ENCODE results near the gene BRSK1.

Gene BRSK1

GRCh38 chr19:55339105-55339888 lies 55.5 kb downstream of the BRSK1 start, which contains the start of gene KMT5C:
KMT5C (plus strand) TSS chr19:55339876; CDS start chr19:55341937, 2,061 bp downstream.
- DNase-seq, result peak; percentile 100

GRCh38 chr19:55339889-55340783 lies 56.3 kb downstream of the BRSK1 start:
- DNase-seq, result no peak

GRCh38 chr19:55340784-55341147 lies 57.0 kb downstream of the BRSK1 start:
- DNase-seq, result peak; percentile 78

- DNase-seq, result peak; percentile 81
Observed at GRCh38 chr19:55341171-55341588, 57.4 kb downstream of the BRSK1 start.

- no peak for DNase-seq
Observed at GRCh38 chr19:55341595-55342531, 58.1 kb downstream of the BRSK1 start.

- peak; percentile 3 for DNase-seq
Observed at GRCh38 chr19:55344444-55344843, 60.6 kb downstream of the BRSK1 start.

GRCh38 chr19:55345101-55345817 lies 61.5 kb downstream of the BRSK1 start:
- no peak for DNase-seq

GRCh38 chr19:55345818-55346724 lies 62.3 kb downstream of the BRSK1 start:
- DNase-seq, result no peak

- no peak for DNase-seq
Observed at GRCh38 chr19:55346725-55347441, 63.1 kb downstream of the BRSK1 start.

GRCh38 chr19:55347442-55348009 lies 63.7 kb downstream of the BRSK1 start:
- no peak for DNase-seq

GRCh38 chr19:55348317-55349034 lies 64.7 kb downstream of the BRSK1 start:
- peak; percentile 3 for DNase-seq

GRCh38 chr19:55350620-55351315 lies 67.0 kb downstream of the BRSK1 start:
- no peak for DNase-seq

- no peak for DNase-seq
Observed at GRCh38 chr19:55352040-55352439, 68.2 kb downstream of the BRSK1 start.

- no peak for DNase-seq
Observed at GRCh38 chr19:55352549-55353145, 68.8 kb downstream of the BRSK1 start.

GRCh38 chr19:55353356-55353802 lies 69.6 kb downstream of the BRSK1 start:
- DNase-seq, result no peak

GRCh38 chr19:55353803-55354697 lies 70.3 kb downstream of the BRSK1 start:
- DNase-seq, result peak; percentile 54

- DNase-seq, result no peak
Observed at GRCh38 chr19:55354698-55355212, 71.0 kb downstream of the BRSK1 start, which contains the start of gene COX6B2. COX6B2 (minus strand) TSS chr19:55354719; CDS start chr19:55354521, 198 bp downstream.

Measured in NCI-H2171 treated with DMSO at 0.1 percent for 48 hours (cell line).